HG03025 (cell line): ENCODE data around the gene IFT80.

Experiments
- ATAC-seq: cut with Tn5 transposase; IDR thresholded peaks from one replicate; pipeline ENCODE4 v1.9.1; 2021; ENCODE audit warnings: mild to moderate bottlenecking, moderate library complexity; ENCODE audit not compliant: unreplicated experiment, low FRiP score

The IFT80 gene

DNA sequence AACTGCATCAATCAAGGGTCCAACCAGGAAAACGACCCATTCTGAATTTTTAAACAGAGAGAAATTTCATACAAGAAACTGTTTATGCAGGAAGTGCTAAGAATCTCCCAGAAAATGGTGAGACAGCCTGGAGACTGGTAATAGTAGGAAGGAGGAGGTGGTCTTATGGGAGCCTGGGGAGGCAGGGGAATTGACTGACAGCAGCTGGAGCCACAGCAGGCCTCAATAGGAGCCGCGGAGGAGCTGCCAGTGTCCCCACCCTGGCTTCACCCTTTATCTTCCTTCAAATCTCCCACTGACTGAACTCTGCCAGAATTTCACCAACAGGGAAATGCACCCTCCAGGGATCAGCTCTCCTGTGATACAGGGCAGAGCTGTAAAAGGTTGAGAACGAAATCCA is 181.3 kb downstream of the IFT80 start:
- no peak for ATAC-seq

DNA sequence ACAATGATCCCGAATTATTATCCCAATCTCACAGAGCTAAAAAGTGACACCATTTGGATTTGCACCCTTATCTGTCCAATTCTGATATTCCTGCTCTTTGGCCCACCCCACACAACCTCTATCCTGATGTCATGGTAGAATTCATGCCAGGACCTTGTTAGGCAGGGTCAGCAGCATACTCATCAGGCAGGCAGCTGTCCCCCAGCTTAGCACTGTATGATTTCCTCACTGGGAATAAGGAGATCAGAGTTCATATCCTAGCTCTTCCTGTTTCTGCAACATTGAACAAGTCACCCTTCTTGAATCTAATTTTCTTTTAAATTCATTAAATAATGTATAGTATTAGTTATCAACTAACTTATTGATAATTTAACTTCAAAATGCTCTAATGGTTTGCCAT is 185.8 kb downstream of the IFT80 start:
- ATAC-seq: no peak

GRCh38 chr3:160210799-160211221 is 188.2 kb downstream of the IFT80 start:
- ATAC-seq: no peak

DNA sequence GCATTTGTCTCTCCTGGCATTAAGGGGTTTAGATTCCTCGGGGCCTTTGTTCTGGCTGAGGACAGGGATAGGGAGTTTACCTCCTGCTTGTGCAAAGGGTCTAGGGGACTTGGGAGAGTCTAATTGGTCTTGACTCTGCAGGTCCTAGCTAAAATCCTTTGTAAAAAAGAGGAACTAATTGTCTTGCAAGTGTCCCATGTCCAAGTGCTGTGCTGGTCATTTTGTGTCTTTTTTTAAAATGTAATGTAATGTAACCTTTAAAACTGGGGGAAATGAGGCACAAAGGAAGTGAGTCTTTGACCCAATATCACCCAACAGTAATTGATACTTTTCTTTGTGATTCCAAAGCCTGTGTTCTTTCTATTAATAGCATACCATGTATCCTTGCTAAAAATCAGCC is 188.7 kb downstream of the IFT80 start:
- no peak for ATAC-seq
